ENCODE results near the gene C16orf86. TPM values are rescaled to one million over a fixed set of nuclear protein-coding genes. Genes with fewer than 3 reads are reported as not detected.

The C16orf86 gene
- total and polyA plus RNA-seq, 12 donors: 0.57 to 17.9 (median 8.0) TPM

DNA sequence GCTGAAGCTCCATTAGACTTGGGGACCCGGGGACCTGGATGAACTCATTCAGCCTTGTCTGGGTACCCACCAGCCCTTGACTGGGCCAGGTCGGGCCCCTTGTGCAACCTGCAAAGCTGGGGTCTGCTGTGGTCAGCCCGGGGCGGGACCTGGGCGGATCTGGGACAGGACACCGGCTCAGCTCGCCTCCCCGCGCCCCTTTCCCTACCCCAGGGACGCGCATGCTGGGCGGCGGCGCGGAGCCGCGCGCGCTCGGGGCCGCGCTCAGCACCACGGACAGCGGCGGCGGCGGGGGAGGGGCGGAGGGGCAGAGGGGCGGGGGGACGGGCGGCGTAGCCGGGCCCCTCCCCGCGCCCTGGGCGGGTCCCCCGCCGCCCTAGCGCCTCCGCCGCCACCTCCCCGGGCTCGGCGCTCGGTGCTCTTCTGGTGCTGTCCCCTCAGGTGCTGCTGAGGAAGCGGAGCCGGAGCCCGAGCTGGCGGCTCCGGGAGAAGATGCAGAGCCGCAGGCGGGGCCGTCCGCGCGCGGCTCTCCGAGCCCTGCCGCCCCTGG, 14.0 kb upstream of the C16orf86 start:
- Histone ChIP-seq H3K36me3 (replicated peaks in 1 of 2) (no peaks in the 10 kb centered on the region), H3K4me1 (replicated peaks in 1 of 2) (peaks cover 6% of the 10 kb centered on the region in 2 donors), H3K9me3 (replicated peaks in 1 of 3) (no peaks in the 10 kb centered on the region), H3K27ac (no peak overlapping the region), H3K27me3 (peaks cover 23% of the 10 kb centered on the region), H3K4me3 (peak overlapping the region in 1 of 4 donors; percentile 39)
- WGBS, 4 donors: 6 to 33% (median 10%) methylated on average over 2 to 58 of the region's 59 CpGs
- intact Hi-C loops (cut with DNase I): no loop called here
- DNase-seq: peak in 1 of 7 donors; percentile 28
- TF ChIP-seq POLR2A (IDR thresholded peaks at IDR 0.05): no peak
- TF ChIP-seq, protein P1, sequence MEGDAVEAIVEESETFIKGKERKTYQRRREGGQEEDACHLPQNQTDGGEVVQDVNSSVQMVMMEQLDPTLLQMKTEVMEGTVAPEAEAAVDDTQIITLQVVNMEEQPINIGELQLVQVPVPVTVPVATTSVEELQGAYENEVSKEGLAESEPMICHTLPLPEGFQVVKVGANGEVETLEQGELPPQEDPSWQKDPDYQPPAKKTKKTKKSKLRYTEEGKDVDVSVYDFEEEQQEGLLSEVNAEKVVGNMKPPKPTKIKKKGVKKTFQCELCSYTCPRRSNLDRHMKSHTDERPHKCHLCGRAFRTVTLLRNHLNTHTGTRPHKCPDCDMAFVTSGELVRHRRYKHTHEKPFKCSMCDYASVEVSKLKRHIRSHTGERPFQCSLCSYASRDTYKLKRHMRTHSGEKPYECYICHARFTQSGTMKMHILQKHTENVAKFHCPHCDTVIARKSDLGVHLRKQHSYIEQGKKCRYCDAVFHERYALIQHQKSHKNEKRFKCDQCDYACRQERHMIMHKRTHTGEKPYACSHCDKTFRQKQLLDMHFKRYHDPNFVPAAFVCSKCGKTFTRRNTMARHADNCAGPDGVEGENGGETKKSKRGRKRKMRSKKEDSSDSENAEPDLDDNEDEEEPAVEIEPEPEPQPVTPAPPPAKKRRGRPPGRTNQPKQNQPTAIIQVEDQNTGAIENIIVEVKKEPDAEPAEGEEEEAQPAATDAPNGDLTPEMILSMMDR (IDR thresholded peaks at IDR 0.05): no peak

GRCh38 chr16:67653128-67653788, 13.4 kb upstream of the C16orf86 start:
- no peaks in the 10 kb centered on the region for H3K9me3 ChIP-seq (replicated peaks in 1 of 3)
- no peaks in the 10 kb centered on the region for H3K36me3 ChIP-seq (replicated peaks in 1 of 2)
- TF ChIP-seq POLR2A (IDR thresholded peaks at IDR 0.05): peak in 1 of 2 donors; percentile 42
- TF ChIP-seq, protein P1 (IDR thresholded peaks at IDR 0.05): peak in 4 of 6 experiments; percentile 13 to 35 (median 17)
- H3K27ac ChIP-seq: no peak overlapping the region
- peaks cover 6% of the 10 kb centered on the region in 2 donors for H3K4me1 ChIP-seq (replicated peaks in 1 of 2)
- H3K27me3 ChIP-seq: peaks cover 21% of the 10 kb centered on the region
- intact Hi-C loops (cut with DNase I): no loop called here
- WGBS, 4 donors: 14 to 40% (median 19%) methylated on average over 1 to 68 of the region's 68 CpGs
- DNase-seq: no peak
- H3K4me3 ChIP-seq: peak overlapping the region in 1 of 4 donors; percentile 39

DNA sequence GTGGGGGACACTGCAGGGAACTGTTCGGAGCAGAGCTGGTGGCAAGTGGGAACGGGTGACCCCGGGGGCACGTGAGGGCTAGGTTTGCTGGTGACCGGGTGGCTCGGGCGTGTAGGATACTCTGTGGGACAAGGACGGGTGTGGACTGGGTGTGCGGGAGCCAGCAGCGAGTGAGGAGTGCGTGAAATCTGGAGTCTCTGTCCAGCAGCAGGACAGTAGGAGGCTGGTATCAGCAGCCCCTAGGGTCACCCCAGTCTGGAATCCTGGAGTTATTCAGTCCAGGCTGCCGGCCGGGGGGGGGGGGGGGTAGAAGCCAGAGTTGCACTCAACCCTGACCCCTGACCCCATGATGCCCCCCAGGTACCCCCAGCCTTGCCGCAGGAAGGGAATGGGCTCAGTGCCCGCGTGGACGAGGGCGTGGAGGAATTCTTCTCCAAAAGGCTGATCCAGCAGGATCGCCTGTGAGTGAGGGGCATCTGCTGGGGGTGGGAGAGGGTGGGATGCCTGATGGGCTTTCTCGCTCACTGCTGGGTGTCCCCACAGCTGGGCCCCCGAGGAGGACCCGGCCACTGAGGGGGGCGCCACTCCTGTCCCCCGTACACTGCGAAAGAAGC, 12.7 kb upstream of the C16orf86 start:
- Histone ChIP-seq H3K27me3 (peaks cover 15% of the 10 kb centered on the region), H3K4me3 (peak overlapping the region in 1 of 4 donors; percentile 39), H3K4me1 (replicated peaks in 1 of 2) (peaks cover 6% of the 10 kb centered on the region in 2 donors), H3K27ac (no peak overlapping the region), H3K36me3 (replicated peaks in 1 of 2) (no peaks in the 10 kb centered on the region), H3K9me3 (replicated peaks in 1 of 3) (no peaks in the 10 kb centered on the region)
- TF ChIP-seq, protein P1 (IDR thresholded peaks at IDR 0.05): no peak
- no peak for TF ChIP-seq POLR2A (IDR thresholded peaks at IDR 0.05)
- intact Hi-C loops (cut with DNase I): no loop called here
- DNase-seq: no peak
- 18 to 47% (median 30%) methylated on average over 2 to 25 of the region's 25 CpGs for WGBS, 4 donors

DNA sequence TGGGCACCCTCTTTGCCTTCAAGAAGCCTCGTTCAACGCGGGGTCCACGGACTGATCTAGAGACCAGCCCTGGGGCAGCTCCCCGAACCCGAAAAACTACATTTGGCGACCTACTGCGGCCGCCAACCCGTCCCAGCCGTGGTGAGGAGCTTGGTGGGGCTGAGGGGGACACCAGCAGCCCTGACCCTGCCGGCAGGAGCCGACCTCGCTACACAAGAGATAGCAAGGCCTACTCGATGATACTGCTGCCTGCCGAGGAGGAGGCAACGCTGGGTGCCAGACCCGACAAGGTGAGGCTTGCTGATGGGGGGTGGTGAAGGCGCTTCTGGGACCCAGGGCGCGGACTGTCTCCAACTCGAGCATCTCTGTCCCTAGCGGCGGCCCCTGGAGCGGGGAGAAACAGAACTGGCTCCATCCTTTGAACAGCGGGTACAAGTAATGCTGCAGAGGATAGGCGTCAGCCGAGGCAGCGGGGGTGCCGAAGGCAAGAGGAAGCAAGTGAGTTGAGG, 12.2 kb upstream of the C16orf86 start:
- no peak for TF ChIP-seq POLR2A (IDR thresholded peaks at IDR 0.05)
- TF ChIP-seq, protein P1 (IDR thresholded peaks at IDR 0.05): no peak
- no peak for DNase-seq
- intact Hi-C loops (cut with DNase I): no loop called here
- 52 to 67% (median 55%) methylated on average over 9 to 30 of the region's 30 CpGs for WGBS, 4 donors
- H3K36me3 ChIP-seq (replicated peaks in 1 of 2): no peaks in the 10 kb centered on the region
- H3K4me1 ChIP-seq (replicated peaks in 1 of 2): peaks cover 11% of the 10 kb centered on the region in 2 donors
- H3K27ac ChIP-seq: no peak overlapping the region
- no peaks in the 10 kb centered on the region for H3K9me3 ChIP-seq (replicated peaks in 1 of 3)
- H3K4me3 ChIP-seq: no peak overlapping the region
- peaks cover 14% of the 10 kb centered on the region for H3K27me3 ChIP-seq

All from adrenal gland (tissue), 12 donors.